Lung (tissue), 12 donors: ENCODE results near the gene SOBP. TPM values are rescaled to one million over a fixed set of nuclear protein-coding genes. Genes with fewer than 3 reads are reported as not detected.
A peak's percentile ranks its signal among the peaks of the same experiment; 100 is the strongest.

ENCODE experiments used
- ATAC-seq: fragments of 200-7000 bp; cut with Tn5 transposase; one replicate; pipeline ENCODE4 v1.9.1; 2020; ENCODE audit warnings: moderate number of reproducible peaks; ENCODE audit not compliant: insufficient read depth, low FRiP score
- DNase-seq, 3 donors: peaks; one replicate each; pipeline ENCODE4 v3.0.0-alpha.2; 2013 to 2017
- H3K27ac ChIP-seq, 2 donors: one replicate each; pipeline ENCODE4 v1.5.1; 2013; ENCODE audit warnings: mild to moderate bottlenecking in 2 of 2, moderate library complexity in 2 of 2, control low read depth in 1 of 2, inconsistent platforms in 1 of 2, low read depth in 1 of 2, low read length in 1 of 2
- H3K27me3 ChIP-seq, 3 donors: one replicate each; pipeline ENCODE4 v1.5.1; 2013; ENCODE audit warnings: low read length in 2 of 3; ENCODE audit not compliant: control insufficient read depth in 3 of 3, insufficient read depth in 3 of 3
- H3K36me3 ChIP-seq, 4 donors: one replicate each; pipeline ENCODE4 v1.5.1; 2013; ENCODE audit warnings: low read length in 4 of 4, mild to moderate bottlenecking in 1 of 4, moderate library complexity in 1 of 4; ENCODE audit not compliant: control insufficient read depth in 4 of 4, insufficient read depth in 4 of 4
- H3K4me1 ChIP-seq, 5 donors: one replicate each; pipeline ENCODE4 v1.5.1; 2013; ENCODE audit warnings: low read length in 5 of 5, mild to moderate bottlenecking in 2 of 5, moderate library complexity in 1 of 5; ENCODE audit not compliant: control insufficient read depth in 5 of 5, insufficient read depth in 5 of 5
- H3K4me3 ChIP-seq: one replicate; pipeline ENCODE4 v1.5.1; 2013; ENCODE audit warnings: mild to moderate bottlenecking, control low read depth, moderate library complexity
- H3K9ac ChIP-seq, 2 donors: one replicate each; pipeline ENCODE4 v1.5.1; 2013; ENCODE audit warnings: low read length in 2 of 2, control low read depth in 1 of 2; ENCODE audit not compliant: insufficient read depth in 1 of 2
- H3K9me3 ChIP-seq, 4 donors: one replicate each; pipeline ENCODE4 v1.5.1; 2013; ENCODE audit warnings: low read length in 3 of 4, mild to moderate bottlenecking in 1 of 4, moderate library complexity in 1 of 4; ENCODE audit not compliant: control insufficient read depth in 4 of 4, insufficient read depth in 3 of 4
- WGBS, 2 donors: extraction: QIAGEN DNeasy Blood & Tissue Kit; methylation state at CpG; one replicate each; pipeline ENCODE4 v1.1.7; 2013; 5-methylcytosine and 5-hydroxymethylcytosine counted together
- polyA plus RNA-seq, 2 donors: library from polyadenylated mRNA; stranded (reverse); fragments of 200-250 nt; gene quantifications; one replicate each; pipeline ENCODE4 v1.2.1, GENCODE V29; 2013
- total RNA-seq, 2 donors: library from RNA; depleted of rRNA in 1 of 2; stranded (reverse); fragments of >200 nt in 1 of 2; gene quantifications; one replicate each; pipeline ENCODE4 v1.2.1, GENCODE V29; 2014 to 2021
- TF ChIP-seq, protein P1 (sequence below): IDR thresholded peaks from 2 replicates; pipeline ENCODE4 v1.5.1; 2012; ENCODE audit warnings: mild to moderate bottlenecking; ENCODE audit errors: control extremely low read depth, extremely low read depth
- donor health status: control.
- donor health status: control.
- donor health status: Bipolar disorder and iron deficiency.
- donor health status: healthy.
- donor health status: DM: yes; HTN: yes; CAD: no.

SOBP gene
- total and polyA plus RNA-seq, 4 donors, result 1.6 to 14.5 (median 5.8) TPM

DNA sequence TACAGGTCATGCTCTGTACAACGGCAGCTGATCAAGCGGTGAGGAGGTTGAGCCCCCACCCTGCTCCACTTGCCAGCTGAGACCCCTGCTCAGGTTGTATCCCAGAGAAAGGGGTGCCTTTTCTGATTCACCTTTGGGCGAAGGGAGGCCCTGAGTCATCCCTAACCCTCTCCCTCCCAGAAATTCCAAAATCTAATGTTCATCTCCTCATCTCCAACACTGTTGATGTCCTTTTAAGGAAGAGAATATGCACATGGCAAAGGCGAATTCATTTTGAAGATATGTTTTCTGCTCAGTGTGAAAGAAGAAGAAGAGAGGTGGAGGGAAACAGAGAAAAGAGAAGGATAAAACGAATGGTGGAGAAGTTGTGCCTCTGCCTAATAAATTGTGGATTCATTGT, 213.7 kb downstream of the SOBP start:
- Histone ChIP-seq H3K9ac (no peak overlapping the region), H3K27ac (no peak overlapping the region), H3K9me3 (no peaks in the 10 kb centered on the region), H3K27me3 (no peaks in the 10 kb centered on the region), H3K4me3 (no peak overlapping the region), H3K36me3 (no peaks in the 10 kb centered on the region), H3K4me1 (peaks cover 0 to 3% (median 0%) of the 10 kb centered on the region in 5 donors)
- no peak for ATAC-seq
- TF ChIP-seq, protein P1, sequence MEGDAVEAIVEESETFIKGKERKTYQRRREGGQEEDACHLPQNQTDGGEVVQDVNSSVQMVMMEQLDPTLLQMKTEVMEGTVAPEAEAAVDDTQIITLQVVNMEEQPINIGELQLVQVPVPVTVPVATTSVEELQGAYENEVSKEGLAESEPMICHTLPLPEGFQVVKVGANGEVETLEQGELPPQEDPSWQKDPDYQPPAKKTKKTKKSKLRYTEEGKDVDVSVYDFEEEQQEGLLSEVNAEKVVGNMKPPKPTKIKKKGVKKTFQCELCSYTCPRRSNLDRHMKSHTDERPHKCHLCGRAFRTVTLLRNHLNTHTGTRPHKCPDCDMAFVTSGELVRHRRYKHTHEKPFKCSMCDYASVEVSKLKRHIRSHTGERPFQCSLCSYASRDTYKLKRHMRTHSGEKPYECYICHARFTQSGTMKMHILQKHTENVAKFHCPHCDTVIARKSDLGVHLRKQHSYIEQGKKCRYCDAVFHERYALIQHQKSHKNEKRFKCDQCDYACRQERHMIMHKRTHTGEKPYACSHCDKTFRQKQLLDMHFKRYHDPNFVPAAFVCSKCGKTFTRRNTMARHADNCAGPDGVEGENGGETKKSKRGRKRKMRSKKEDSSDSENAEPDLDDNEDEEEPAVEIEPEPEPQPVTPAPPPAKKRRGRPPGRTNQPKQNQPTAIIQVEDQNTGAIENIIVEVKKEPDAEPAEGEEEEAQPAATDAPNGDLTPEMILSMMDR, result no peak
- no peak for DNase-seq
- 88 to 91% methylated on average over 5 of the region's 5 CpGs for WGBS, 2 donors

DNA sequence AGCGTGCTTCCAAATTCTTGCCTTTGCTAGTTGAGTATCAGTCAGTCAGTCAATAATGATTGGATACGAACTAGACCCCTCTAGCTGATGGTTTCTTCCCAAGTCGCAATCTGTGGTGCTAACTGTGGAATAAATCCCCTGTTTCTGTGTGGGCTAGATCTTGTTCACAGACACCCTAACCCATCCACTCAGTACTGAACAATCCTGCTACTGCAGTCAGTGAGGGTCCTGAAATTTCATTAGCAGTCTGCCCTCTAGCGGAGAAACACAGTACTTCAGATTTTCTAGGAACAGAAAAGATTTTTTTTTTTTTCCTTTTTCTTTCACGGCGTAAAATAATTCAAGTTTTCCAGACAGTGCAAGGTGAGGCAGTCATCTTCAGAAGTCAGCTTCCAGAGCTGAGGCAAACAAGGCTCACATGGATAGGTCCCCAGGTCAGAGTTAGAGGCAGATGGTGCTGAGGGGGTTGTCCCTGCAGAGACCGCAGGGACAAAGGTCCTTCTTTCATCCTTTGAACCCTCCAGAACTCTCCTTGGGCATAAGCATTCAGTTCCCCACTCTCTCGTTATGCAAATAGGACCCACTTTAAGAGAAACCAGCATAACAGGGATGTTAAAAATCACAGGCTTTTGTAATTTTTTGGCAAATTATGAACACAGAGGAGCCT, 214.6 kb downstream of the SOBP start:
- Histone ChIP-seq H3K27me3 (no peaks in the 10 kb centered on the region), H3K27ac (no peak overlapping the region), H3K9ac (peak overlapping the region in 1 of 2 donors; percentile 66), H3K36me3 (no peaks in the 10 kb centered on the region), H3K4me1 (peaks cover 0 to 3% (median 0%) of the 10 kb centered on the region in 5 donors), H3K4me3 (no peak overlapping the region), H3K9me3 (no peaks in the 10 kb centered on the region)
- ATAC-seq, result no peak
- 39 to 44% methylated on average over 8 of the region's 8 CpGs for WGBS, 2 donors
- DNase-seq, result peak; percentile 28 to 83 (median 72)
- TF ChIP-seq, protein P1, result peak; percentile 61

DNA sequence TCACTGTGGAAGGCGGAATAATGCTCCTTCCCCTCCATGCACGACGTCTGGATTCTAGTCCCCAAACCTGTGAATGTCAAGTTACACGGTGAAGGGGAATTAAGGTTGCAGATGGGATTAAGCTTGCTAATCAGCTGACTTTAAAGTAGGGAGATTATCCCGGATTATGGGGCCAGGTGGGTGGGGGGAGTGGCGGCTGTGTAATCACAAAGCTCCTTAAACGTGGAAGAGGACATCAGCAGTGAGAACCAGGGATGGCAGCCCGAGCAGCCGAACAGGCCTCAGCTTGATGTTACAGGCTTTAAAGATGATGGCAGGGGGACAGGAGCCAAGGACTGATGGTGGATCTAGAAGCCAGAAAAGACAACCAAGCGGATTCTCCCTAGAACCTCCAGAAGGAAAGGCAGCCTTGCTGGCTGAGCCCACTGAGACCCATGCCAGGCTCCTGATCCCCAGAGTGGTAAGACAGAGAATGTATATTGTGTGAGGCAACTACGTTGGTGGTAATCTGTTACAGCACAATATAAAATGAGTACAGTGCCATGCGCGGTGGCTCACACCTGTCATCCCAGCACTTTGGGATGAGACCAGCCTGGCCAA, 216.7 kb downstream of the SOBP start:
- Histone ChIP-seq H3K36me3 (no peaks in the 10 kb centered on the region), H3K9me3 (no peaks in the 10 kb centered on the region), H3K27me3 (no peaks in the 10 kb centered on the region), H3K9ac (no peak overlapping the region), H3K4me3 (no peak overlapping the region), H3K4me1 (peaks cover 0 to 3% (median 0%) of the 10 kb centered on the region in 5 donors), H3K27ac (no peak overlapping the region)
- 82 to 91% methylated on average over 13 of the region's 13 CpGs for WGBS, 2 donors
- TF ChIP-seq, protein P1, result no peak
- DNase-seq (no peak), ATAC-seq (no peak)
